Stimulated activated CD4-positive, alpha-beta T cell treated with anti-CD3 and anti-CD28 coated beads, Interleukin-2, amount 100 ng/mL, for 4 hours (primary cell): Measurements from ENCODE around the gene CERK.
"Not testable (repeated sequence)": the region's sequence is repeated elsewhere in the genome, so short reads cannot be mapped to it uniquely, and the experiment has no call there.

Experiments used
- DNase-seq: peaks from one replicate; pipeline ENCODE4 v3.0.0-alpha.2; 2020; ENCODE audit warnings: low read depth

CERK gene

GRCh38 chr22:46737976-46738646 is at the start of gene CERK:
Gene CERK (minus strand): TSS chr22:46738252. CDS start chr22:46738148, 104 bp downstream.
- peak; percentile 52 for DNase-seq

- no peak for DNase-seq
Observed at GRCh38 chr22:46783721-46784120, 45.7 kb upstream of the CERK start.

GRCh38 chr22:46782200-46782599 is 44.1 kb upstream of the CERK start:
- DNase-seq: not testable (repeated sequence)

- DNase-seq: no peak
Observed at GRCh38 chr22:46781291-46781690, 43.2 kb upstream of the CERK start.

GRCh38 chr22:46780453-46780852 is 42.4 kb upstream of the CERK start:
- no peak for DNase-seq

GRCh38 chr22:46779651-46780050 is 41.6 kb upstream of the CERK start:
- no peak for DNase-seq

GRCh38 chr22:46779023-46779422 is 41.0 kb upstream of the CERK start:
- DNase-seq: no peak

GRCh38 chr22:46777609-46777970 is 39.5 kb upstream of the CERK start:
- no peak for DNase-seq

- DNase-seq: no peak
Observed at GRCh38 chr22:46776876-46777608, 39.0 kb upstream of the CERK start.

GRCh38 chr22:46775850-46776826 is 38.1 kb upstream of the CERK start:
- no peak for DNase-seq

GRCh38 chr22:46774980-46775849 is 37.2 kb upstream of the CERK start:
- no peak for DNase-seq

- no peak for DNase-seq
Observed at GRCh38 chr22:46774253-46774979, 36.4 kb upstream of the CERK start.

- DNase-seq: no peak
Observed at GRCh38 chr22:46773076-46773475, 35.0 kb upstream of the CERK start.

- no peak for DNase-seq
Observed at GRCh38 chr22:46770726-46771125, 32.7 kb upstream of the CERK start.

GRCh38 chr22:46770151-46770641 is 32.1 kb upstream of the CERK start:
- DNase-seq: no peak

- no peak for DNase-seq
Observed at GRCh38 chr22:46769706-46770105, 31.7 kb upstream of the CERK start.

GRCh38 chr22:46769191-46769675 is 31.2 kb upstream of the CERK start:
- no peak for DNase-seq

- no peak for DNase-seq
Observed at GRCh38 chr22:46767249-46767985, 29.4 kb upstream of the CERK start.

- DNase-seq: no peak
Observed at GRCh38 chr22:46766611-46767010, 28.6 kb upstream of the CERK start.
